KMS-11 (cell line): ENCODE measurements around the gene DSCAML1.
A peak's percentile ranks its signal among the peaks of the same experiment; 100 is the strongest.

Source experiments
- H2AFZ ChIP-seq: fragments of 200-600 bp; sonication (generic); 2 replicates; pipeline ENCODE4 v1.6.1; 2016; ENCODE audit warnings: antibody characterized with exemption, mixed run types, low read depth
- H3K27ac ChIP-seq: fragments of 200-600 bp; sonication (generic); 2 replicates; pipeline ENCODE4 v1.6.1; 2016; ENCODE audit warnings: mild to moderate bottlenecking, mixed run types
- H3K27me3 ChIP-seq: fragments of 200-600 bp; sonication (generic); 2 replicates; pipeline ENCODE4 v1.6.1; 2017; ENCODE audit warnings: mild to moderate bottlenecking, low read depth, mixed run types, moderate library complexity; ENCODE audit not compliant: insufficient read depth
- H3K36me3 ChIP-seq: fragments of 200-600 bp; sonication (generic); 2 replicates; pipeline ENCODE4 v1.6.1; 2017; ENCODE audit warnings: mild to moderate bottlenecking, mixed run types; ENCODE audit not compliant: insufficient read depth
- H3K4me1 ChIP-seq: fragments of 200-600 bp; sonication (generic); 2 replicates; pipeline ENCODE4 v1.6.1; 2016; ENCODE audit warnings: mild to moderate bottlenecking, low read depth, mixed run types; ENCODE audit not compliant: poor library complexity, severe bottlenecking
- H3K4me2 ChIP-seq: fragments of 200-600 bp; sonication (generic); 2 replicates; pipeline ENCODE4 v1.7.0; 2016; ENCODE audit warnings: mild to moderate bottlenecking, mixed run types
- H3K4me3 ChIP-seq: fragments of 200-600 bp; sonication (generic); IDR thresholded peaks from 2 replicates; pipeline ENCODE4 v1.6.1; 2017; ENCODE audit warnings: low read depth, low read length, mixed read lengths; ENCODE audit not compliant: insufficient read depth
- H3K79me2 ChIP-seq: fragments of 200-600 bp; sonication (generic); 2 replicates; pipeline ENCODE4 v1.6.1; 2016; ENCODE audit warnings: low read depth, mixed run types; ENCODE audit not compliant: insufficient read depth
- H3K9ac ChIP-seq: fragments of 200-600 bp; sonication (generic); 2 replicates; pipeline ENCODE4 v1.6.1; 2016; ENCODE audit warnings: mild to moderate bottlenecking, mixed run types
- H4K20me1 ChIP-seq: fragments of 200-600 bp; sonication (generic); 2 replicates; pipeline ENCODE4 v1.6.1; 2016; ENCODE audit warnings: mild to moderate bottlenecking, mixed run types; ENCODE audit not compliant: insufficient read depth
- TF ChIP-seq, protein P1 (sequence below): fragments of 200-600 bp; sonication (generic); conservative IDR thresholded peaks from 2 replicates; pipeline ENCODE4 v1.6.1; 2017; ENCODE audit warnings: low read depth, mild to moderate bottlenecking, antibody characterized with exemption, low read length, moderate library complexity, mixed read lengths

Gene DSCAML1

DNA sequence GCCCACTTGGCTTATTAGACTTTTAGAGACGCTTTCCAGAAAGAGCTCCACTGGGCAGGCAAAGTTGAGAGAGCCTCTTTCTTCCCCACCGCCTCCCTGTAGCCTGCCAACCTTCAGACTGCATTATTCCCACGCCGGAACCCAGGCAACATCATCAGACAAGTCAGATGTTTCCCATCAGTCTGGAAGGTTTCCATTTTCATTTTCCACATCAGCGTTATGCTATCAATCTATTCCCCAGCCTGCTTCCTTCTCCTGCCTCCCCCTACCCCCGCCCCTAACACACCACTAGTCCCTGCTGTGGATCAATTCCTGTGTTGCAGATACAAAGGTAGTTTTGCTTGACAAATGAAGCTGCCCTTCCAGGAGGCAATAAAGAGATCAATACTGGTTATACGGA, 184.8 kb downstream of the DSCAML1 start:
- Histone ChIP-seq H4K20me1 (no peaks in the 10 kb centered on the region), H2AFZ (no peak overlapping the region), H3K4me2 (no peak overlapping the region)

DNA sequence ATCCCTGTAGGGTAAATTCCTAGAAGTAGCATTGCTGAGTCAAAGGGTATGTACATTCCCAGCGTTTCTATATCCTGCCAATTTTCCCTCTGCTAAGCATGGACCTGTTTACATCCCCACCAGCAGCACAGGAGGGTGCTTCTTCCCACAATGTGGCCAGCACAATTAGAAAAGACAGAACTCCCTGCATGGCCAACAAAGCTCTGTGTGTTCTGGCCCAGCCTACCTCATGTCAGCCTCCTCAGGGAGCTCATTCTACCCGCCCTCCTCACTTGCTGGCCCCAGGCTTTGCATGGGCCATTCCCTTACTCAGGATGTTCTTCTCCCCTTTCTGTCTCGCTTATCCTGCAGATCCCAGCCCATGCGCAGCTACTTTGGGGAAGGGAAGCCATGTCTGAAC, 186.1 kb downstream of the DSCAML1 start:
- no peak overlapping the region for H3K27ac ChIP-seq
- no peaks in the 10 kb centered on the region for H3K27me3 ChIP-seq

More for the DNA sequence above, 184.8 kb downstream of the DSCAML1 start:
- Histone ChIP-seq H3K27ac (no peak overlapping the region), H3K4me1 (peaks cover 39% of the 10 kb centered on the region), H3K4me3 (no peak overlapping the region), H3K79me2 (no peaks in the 10 kb centered on the region), H3K27me3 (no peaks in the 10 kb centered on the region), H3K9ac (no peak overlapping the region), H3K36me3 (no peaks in the 10 kb centered on the region)
- TF ChIP-seq, protein P1, sequence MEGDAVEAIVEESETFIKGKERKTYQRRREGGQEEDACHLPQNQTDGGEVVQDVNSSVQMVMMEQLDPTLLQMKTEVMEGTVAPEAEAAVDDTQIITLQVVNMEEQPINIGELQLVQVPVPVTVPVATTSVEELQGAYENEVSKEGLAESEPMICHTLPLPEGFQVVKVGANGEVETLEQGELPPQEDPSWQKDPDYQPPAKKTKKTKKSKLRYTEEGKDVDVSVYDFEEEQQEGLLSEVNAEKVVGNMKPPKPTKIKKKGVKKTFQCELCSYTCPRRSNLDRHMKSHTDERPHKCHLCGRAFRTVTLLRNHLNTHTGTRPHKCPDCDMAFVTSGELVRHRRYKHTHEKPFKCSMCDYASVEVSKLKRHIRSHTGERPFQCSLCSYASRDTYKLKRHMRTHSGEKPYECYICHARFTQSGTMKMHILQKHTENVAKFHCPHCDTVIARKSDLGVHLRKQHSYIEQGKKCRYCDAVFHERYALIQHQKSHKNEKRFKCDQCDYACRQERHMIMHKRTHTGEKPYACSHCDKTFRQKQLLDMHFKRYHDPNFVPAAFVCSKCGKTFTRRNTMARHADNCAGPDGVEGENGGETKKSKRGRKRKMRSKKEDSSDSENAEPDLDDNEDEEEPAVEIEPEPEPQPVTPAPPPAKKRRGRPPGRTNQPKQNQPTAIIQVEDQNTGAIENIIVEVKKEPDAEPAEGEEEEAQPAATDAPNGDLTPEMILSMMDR, result no peak

DNA sequence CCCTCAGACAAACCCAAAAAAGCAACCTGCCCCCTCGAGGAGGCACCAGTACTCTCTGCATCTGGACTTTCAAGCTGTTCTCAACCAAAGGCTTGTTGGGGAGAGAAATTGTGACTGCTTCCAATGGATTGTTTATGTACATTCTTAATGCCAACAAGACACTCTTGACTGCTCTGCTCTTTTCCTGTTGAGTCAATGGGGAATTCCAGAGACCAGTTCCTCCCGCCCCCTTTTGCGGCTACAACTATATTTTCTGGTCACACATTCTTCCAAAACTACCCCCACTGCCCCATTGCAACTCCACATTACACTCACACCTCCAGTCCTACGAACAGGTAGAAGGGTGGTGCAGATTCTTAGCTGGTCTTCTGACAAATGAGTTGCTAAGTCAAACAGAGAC, 187.0 kb downstream of the DSCAML1 start:
- no peaks in the 10 kb centered on the region for H3K79me2 ChIP-seq
- H3K4me2 ChIP-seq, result peak overlapping the region; percentile 77
- H3K4me1 ChIP-seq, result peaks cover 58% of the 10 kb centered on the region
- TF ChIP-seq, protein P1, result no peak
- no peaks in the 10 kb centered on the region for H4K20me1 ChIP-seq
- H3K9ac ChIP-seq, result no peak overlapping the region
- H3K27me3 ChIP-seq, result no peaks in the 10 kb centered on the region
- peak overlapping the region; percentile 14; the same call in 1 of the 2 replicates for H2AFZ ChIP-seq
- no peaks in the 10 kb centered on the region for H3K36me3 ChIP-seq
- no peak overlapping the region for H3K4me3 ChIP-seq
- H3K27ac ChIP-seq, result peak overlapping the region; percentile 49

More for the DNA sequence above, 186.1 kb downstream of the DSCAML1 start:
- Histone ChIP-seq H2AFZ (no peak overlapping the region), H4K20me1 (no peaks in the 10 kb centered on the region), H3K4me2 (no peak overlapping the region), H3K36me3 (no peaks in the 10 kb centered on the region), H3K4me3 (no peak overlapping the region), H3K4me1 (peaks cover 52% of the 10 kb centered on the region), H3K79me2 (no peaks in the 10 kb centered on the region), H3K9ac (no peak overlapping the region)
- TF ChIP-seq, protein P1, result no peak

DNA sequence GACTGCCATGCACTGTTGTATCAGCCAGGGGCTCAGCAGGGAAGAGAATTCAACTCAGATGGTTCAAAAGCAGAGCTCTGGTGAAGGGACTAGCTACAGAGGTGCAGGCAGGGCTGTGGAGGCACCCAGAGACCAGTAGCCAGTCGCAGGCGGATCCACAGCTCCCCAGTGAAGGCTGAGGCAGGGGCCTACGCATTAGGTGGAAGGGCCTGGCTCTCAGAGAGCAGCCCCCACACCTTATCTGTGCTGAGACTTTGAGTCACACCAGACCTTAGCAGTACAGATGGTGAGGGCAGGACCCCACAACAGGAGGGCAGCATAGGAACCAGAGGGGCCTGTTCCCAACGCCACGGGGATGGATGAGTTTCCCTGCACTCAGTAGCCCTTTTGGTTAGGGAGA, 189.6 kb downstream of the DSCAML1 start:
- Histone ChIP-seq H3K79me2 (no peaks in the 10 kb centered on the region), H3K4me1 (peaks cover 58% of the 10 kb centered on the region), H3K4me2 (no peak overlapping the region), H3K36me3 (no peaks in the 10 kb centered on the region), H3K4me3 (no peak overlapping the region), H2AFZ (no peak overlapping the region), H3K27ac (no peak overlapping the region), H3K9ac (no peak overlapping the region), H3K27me3 (no peaks in the 10 kb centered on the region), H4K20me1 (no peaks in the 10 kb centered on the region)
- TF ChIP-seq, protein P1, result no peak
